Panc1 (cell line): ENCODE results near the gene NDUFA7. TPM values are rescaled to one million over a fixed set of nuclear protein-coding genes. Genes with fewer than 3 reads are reported as not detected.

Experiments
- ATAC-seq: fragments of 200-7000 bp; cut with Tn5 transposase; 2 replicates; pipeline ENCODE4 v1.9.1; 2020; ENCODE audit warnings: mild to moderate bottlenecking, moderate library complexity
- BruUV-seq: library from RNA; stranded (reverse); fragments of 400-500 nt; replicated peaks from 2 replicates; lab custom pipeline; 2021; lab: Mats Ljungman, UMichigan
- CTCF ChIA-PET: fragments of 300-600 bp; sonication (Branson Sonifier 250); formaldehyde crosslinking; loops from one replicate; lab custom pipeline; 2022; ENCODE audit warnings: antibody characterized with exemption; lab: Charles Lee
- POLR2A ChIA-PET: fragments of 300-600 bp; sonication (Branson Sonifier 250); formaldehyde crosslinking; loops from one replicate; lab custom pipeline; 2022; ENCODE audit warnings: antibody characterized with exemption; lab: Charles Lee
- DNase-seq: peaks from one replicate; pipeline ENCODE4 v3.0.0-alpha.2; 2010; ENCODE audit warnings: low read depth, low spot score
- H3K27ac ChIP-seq: 2 replicates; pipeline ENCODE4 v1.5.1; 2011; ENCODE audit warnings: mild to moderate bottlenecking, low read length, inconsistent platforms
- H3K27me3 ChIP-seq: fragments of 200-500 bp; sonication (Bioruptor generic); 2 replicates; pipeline ENCODE4 v1.6.0; 2014; ENCODE audit warnings: low read length, inconsistent platforms; ENCODE audit not compliant: control insufficient read depth, insufficient read depth
- H3K36me3 ChIP-seq: fragments of 200-500 bp; sonication (Bioruptor generic); 2 replicates; pipeline ENCODE4 v1.5.1; 2014; ENCODE audit warnings: inconsistent platforms, mild to moderate bottlenecking, low read length, moderate library complexity; ENCODE audit not compliant: control insufficient read depth, insufficient read depth
- H3K4me1 ChIP-seq: 2 replicates; pipeline ENCODE4 v1.5.1; 2011; ENCODE audit warnings: inconsistent platforms, mild to moderate bottlenecking, low read length, moderate library complexity; ENCODE audit not compliant: control insufficient read depth, insufficient read depth
- H3K4me3 ChIP-seq, 2 experiments: 2 replicates each; pipeline ENCODE4 v1.5.1; 2011 to 2012; ENCODE audit warnings: low read depth in 2 of 2, low read length in 2 of 2, mild to moderate bottlenecking in 2 of 2, inconsistent platforms in 1 of 2, moderate library complexity in 1 of 2
- H3K9me3 ChIP-seq: fragments of 200-500 bp; sonication (Bioruptor generic); 2 replicates; pipeline ENCODE4 v1.5.1; 2014; ENCODE audit warnings: low read depth, mild to moderate bottlenecking, inconsistent platforms, low read length, moderate library complexity; ENCODE audit not compliant: control insufficient read depth, insufficient read depth
- POLR2AphosphoS5 ChIP-seq: IDR thresholded peaks from 2 replicates; pipeline ENCODE4 v1.6.1; 2012; ENCODE audit warnings: mild to moderate bottlenecking, low read depth, low read length, moderate library complexity
- SIN3A ChIP-seq: IDR thresholded peaks from 2 replicates; pipeline ENCODE4 v1.6.1; 2012; ENCODE audit warnings: low read depth, mild to moderate bottlenecking, low read length, moderate library complexity, borderline replicate concordance; ENCODE audit not compliant: insufficient read depth
- TCF7L2 ChIP-seq: IDR thresholded peaks from 2 replicates; pipeline ENCODE4 v1.6.1; 2011; ENCODE audit warnings: mild to moderate bottlenecking, low read depth, low read length, inconsistent platforms
- in situ Hi-C: cut with HindIII; loops from 2 replicates; pipeline ENCODE4 v1.10.0; 2016; ENCODE audit warnings: low sequenced_read_pairs, low pct_unique_long_range_greater_than_20kb
- intact Hi-C: fragments of 100-400 bp; cut with micrococcal nuclease; formaldehyde crosslinking; loops from one replicate; pipeline ENCODE4 v1.10.0; 2022; ENCODE audit not compliant: unreplicated experiment
- total RNA-seq: library from RNA; stranded (reverse); gene quantifications from one replicate; pipeline ENCODE4 v1.2.1, GENCODE V29; 2021; ENCODE audit not compliant: unreplicated experiment
- TF ChIP-seq, protein P1 (sequence below): fragments of 450-650 bp; IDR thresholded peaks from 2 replicates; pipeline ENCODE4 v1.5.1; 2017; ENCODE audit warnings: mild to moderate bottlenecking
- TF ChIP-seq, protein P2 (sequence below), 2 experiments: IDR thresholded peaks; 2 replicates each; pipeline ENCODE4 v1.6.1; 2011 to 2012; ENCODE audit warnings: low read depth in 2 of 2, control low read depth in 1 of 2, low read length in 1 of 2, mild to moderate bottlenecking in 1 of 2, moderate library complexity in 1 of 2; ENCODE audit not compliant: insufficient read depth in 1 of 2

The NDUFA7 gene
- total RNA-seq, 1 experiment from 2014 or later: 36.8 TPM

DNA sequence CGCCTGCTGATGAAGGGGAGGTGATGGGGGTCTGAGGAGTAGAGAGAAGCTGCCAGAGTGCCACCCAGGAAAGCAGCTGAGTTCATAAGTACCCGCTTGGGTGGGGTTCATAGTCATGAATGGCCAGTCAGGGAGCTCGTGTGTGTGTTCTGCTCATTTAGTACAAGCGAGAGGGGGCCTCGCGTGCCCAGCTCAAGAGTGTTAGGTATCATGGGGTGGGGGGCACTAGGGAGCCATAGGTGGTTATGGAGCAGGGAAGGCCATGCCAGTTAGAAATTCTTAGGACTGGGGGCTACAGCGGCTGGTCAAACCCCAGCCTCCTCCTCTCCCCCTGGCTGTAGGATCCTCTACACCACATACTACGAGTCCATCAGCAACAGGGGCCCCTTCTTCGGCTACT, 59.8 kb downstream of the NDUFA7 start:
- Histone ChIP-seq H3K27me3 (no peaks in the 10 kb centered on the region), H3K4me3 (no peak overlapping the region), H3K36me3 (no peaks in the 10 kb centered on the region), H3K9me3 (no peaks in the 10 kb centered on the region), H3K27ac (no peak overlapping the region), H3K4me1 (no peaks in the 10 kb centered on the region)
- TSS peak; percentile 73 for BruUV-seq
- CTCF ChIA-PET: no interaction called here
- 0 out of 2 replicates have a peak, but pooled peaks have one; percentile 27 for ATAC-seq
- DNase-seq: no peak
- in situ Hi-C loops (no loop called here), intact Hi-C loops (no loop called here)
- TF ChIP-seq, protein P1, sequence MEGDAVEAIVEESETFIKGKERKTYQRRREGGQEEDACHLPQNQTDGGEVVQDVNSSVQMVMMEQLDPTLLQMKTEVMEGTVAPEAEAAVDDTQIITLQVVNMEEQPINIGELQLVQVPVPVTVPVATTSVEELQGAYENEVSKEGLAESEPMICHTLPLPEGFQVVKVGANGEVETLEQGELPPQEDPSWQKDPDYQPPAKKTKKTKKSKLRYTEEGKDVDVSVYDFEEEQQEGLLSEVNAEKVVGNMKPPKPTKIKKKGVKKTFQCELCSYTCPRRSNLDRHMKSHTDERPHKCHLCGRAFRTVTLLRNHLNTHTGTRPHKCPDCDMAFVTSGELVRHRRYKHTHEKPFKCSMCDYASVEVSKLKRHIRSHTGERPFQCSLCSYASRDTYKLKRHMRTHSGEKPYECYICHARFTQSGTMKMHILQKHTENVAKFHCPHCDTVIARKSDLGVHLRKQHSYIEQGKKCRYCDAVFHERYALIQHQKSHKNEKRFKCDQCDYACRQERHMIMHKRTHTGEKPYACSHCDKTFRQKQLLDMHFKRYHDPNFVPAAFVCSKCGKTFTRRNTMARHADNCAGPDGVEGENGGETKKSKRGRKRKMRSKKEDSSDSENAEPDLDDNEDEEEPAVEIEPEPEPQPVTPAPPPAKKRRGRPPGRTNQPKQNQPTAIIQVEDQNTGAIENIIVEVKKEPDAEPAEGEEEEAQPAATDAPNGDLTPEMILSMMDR: no peak
- TF ChIP-seq POLR2AphosphoS5 (no peak), SIN3A (no peak), TCF7L2 (no peak)
- TF ChIP-seq, protein P2, sequence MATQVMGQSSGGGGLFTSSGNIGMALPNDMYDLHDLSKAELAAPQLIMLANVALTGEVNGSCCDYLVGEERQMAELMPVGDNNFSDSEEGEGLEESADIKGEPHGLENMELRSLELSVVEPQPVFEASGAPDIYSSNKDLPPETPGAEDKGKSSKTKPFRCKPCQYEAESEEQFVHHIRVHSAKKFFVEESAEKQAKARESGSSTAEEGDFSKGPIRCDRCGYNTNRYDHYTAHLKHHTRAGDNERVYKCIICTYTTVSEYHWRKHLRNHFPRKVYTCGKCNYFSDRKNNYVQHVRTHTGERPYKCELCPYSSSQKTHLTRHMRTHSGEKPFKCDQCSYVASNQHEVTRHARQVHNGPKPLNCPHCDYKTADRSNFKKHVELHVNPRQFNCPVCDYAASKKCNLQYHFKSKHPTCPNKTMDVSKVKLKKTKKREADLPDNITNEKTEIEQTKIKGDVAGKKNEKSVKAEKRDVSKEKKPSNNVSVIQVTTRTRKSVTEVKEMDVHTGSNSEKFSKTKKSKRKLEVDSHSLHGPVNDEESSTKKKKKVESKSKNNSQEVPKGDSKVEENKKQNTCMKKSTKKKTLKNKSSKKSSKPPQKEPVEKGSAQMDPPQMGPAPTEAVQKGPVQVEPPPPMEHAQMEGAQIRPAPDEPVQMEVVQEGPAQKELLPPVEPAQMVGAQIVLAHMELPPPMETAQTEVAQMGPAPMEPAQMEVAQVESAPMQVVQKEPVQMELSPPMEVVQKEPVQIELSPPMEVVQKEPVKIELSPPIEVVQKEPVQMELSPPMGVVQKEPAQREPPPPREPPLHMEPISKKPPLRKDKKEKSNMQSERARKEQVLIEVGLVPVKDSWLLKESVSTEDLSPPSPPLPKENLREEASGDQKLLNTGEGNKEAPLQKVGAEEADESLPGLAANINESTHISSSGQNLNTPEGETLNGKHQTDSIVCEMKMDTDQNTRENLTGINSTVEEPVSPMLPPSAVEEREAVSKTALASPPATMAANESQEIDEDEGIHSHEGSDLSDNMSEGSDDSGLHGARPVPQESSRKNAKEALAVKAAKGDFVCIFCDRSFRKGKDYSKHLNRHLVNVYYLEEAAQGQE (IDR thresholded peaks at IDR 0.05; ENCODE audit: insufficient read depth in 1 of 2, low read depth in 2 of 2, low read length in 1 of 2): no peak
- POLR2A ChIA-PET: interaction anchor here (0.6 kb wide), 1 partner anchor 242 kb away, joined by 13 read pairs; no protein-coding TSS in a partner anchor

Other genes starting within 250 kb of the NDUFA7 start
- 0.10 TPM for gene FBN3, start 171.8 kb downstream of the NDUFA7 start, total RNA-seq
- 11.6 TPM for gene CERS4, start 112.0 kb downstream of the NDUFA7 start, total RNA-seq
- gene CD320, start 13.0 kb downstream of the NDUFA7 start, total RNA-seq: 120 TPM
- gene RPS28, start 121 bp upstream of the NDUFA7 start, total RNA-seq: 1,096 TPM
- 1.2 TPM for gene KANK3, start 21.9 kb upstream of the NDUFA7 start, total RNA-seq
- 46.6 TPM for gene ANGPTL4, start 42.8 kb upstream of the NDUFA7 start, total RNA-seq
- 135 TPM for gene RAB11B, start 69.0 kb upstream of the NDUFA7 start, total RNA-seq
- gene MARCHF2, start 91.9 kb upstream of the NDUFA7 start, total RNA-seq: 32.6 TPM
- gene HNRNPM, start 123.6 kb upstream of the NDUFA7 start, total RNA-seq: 225 TPM
- gene PRAM1, start 181.3 kb upstream of the NDUFA7 start, total RNA-seq: 0.15 TPM
- 37.1 TPM for gene ZNF414, start 192.8 kb upstream of the NDUFA7 start, total RNA-seq